HEK293 (cell line): ENCODE measurements around the gene COPG1.

ENCODE experiments used
- CTCF ChIA-PET: fragments of 350-600 bp; formaldehyde crosslinking; extraction: SDS; loops from one replicate; lab custom pipeline; 2021; ENCODE audit warnings: antibody characterized with exemption; lab: Yijun Ruan, JAX
- POLR2A ChIA-PET: fragments of 300-600 bp; formaldehyde crosslinking; extraction: SDS; loops from one replicate; lab custom pipeline; 2020; ENCODE audit warnings: antibody characterized with exemption, inconsistent platforms; lab: Yijun Ruan, JAX
- H3K27ac ChIP-seq: fragments of 200-500 bp; sonication (Bioruptor generic); 2 replicates; pipeline ENCODE4 v1.5.1; 2014; ENCODE audit warnings: low read depth, low read length, control low read depth, inconsistent platforms; ENCODE audit errors: extremely low read depth
- H3K36me3 ChIP-seq, 2 experiments: fragments of 200-500 bp in 1 of 2; sonication (Bioruptor generic) in 1 of 2; 1 replicate in 1 of 2; 2 replicates in 1 of 2; pipeline ENCODE4 v1.5.1; 2014 to 2017; ENCODE audit warnings: inconsistent platforms in 2 of 2, low read length in 2 of 2; ENCODE audit not compliant: control insufficient read depth in 2 of 2, insufficient read depth in 1 of 2
- H3K4me1 ChIP-seq: fragments of 200-500 bp; sonication (Bioruptor generic); 2 replicates; pipeline ENCODE4 v1.5.1; 2014; ENCODE audit warnings: mild to moderate bottlenecking, low read length, inconsistent platforms; ENCODE audit not compliant: control insufficient read depth, insufficient read depth
- H3K4me3 ChIP-seq: 2 replicates; pipeline ENCODE4 v1.5.1; 2011; ENCODE audit warnings: low read depth, mild to moderate bottlenecking, control low read depth, low read length, moderate library complexity
- H3K9me3 ChIP-seq: fragments of 200-500 bp; sonication (Bioruptor generic); 2 replicates; pipeline ENCODE4 v1.5.1; 2014; ENCODE audit warnings: low read depth, low read length, inconsistent platforms; ENCODE audit not compliant: control insufficient read depth, insufficient read depth
- BCL11A ChIP-seq: fragments of 450-650 bp; formaldehyde crosslinking; IDR thresholded peaks from 2 replicates; pipeline ENCODE4 v1.5.1; 2016; ENCODE audit warnings: low read depth, missing biosample characterization, missing genetic modification characterization
- CTCF ChIP-seq: fragments of 450-650 bp; formaldehyde crosslinking; IDR thresholded peaks from 2 replicates; pipeline ENCODE4 v1.5.1; 2016; ENCODE audit warnings: missing biosample characterization, missing genetic modification characterization
- HOXA7 ChIP-seq: sonication (generic); formaldehyde crosslinking; IDR thresholded peaks from 2 replicates; pipeline ENCODE4 v1.8.1; 2022; ENCODE audit warnings: missing genetic modification reagents, borderline replicate concordance
- IKZF3 ChIP-seq: fragments of 450-650 bp; IDR thresholded peaks from 2 replicates; pipeline ENCODE4 v1.5.0; 2018; ENCODE audit warnings: missing biosample characterization, mild to moderate bottlenecking, missing genetic modification characterization, moderate library complexity
- KLF16 ChIP-seq: fragments of 450-650 bp; formaldehyde crosslinking; IDR thresholded peaks from 2 replicates; pipeline ENCODE4 v1.5.1; 2017; ENCODE audit warnings: missing biosample characterization, missing genetic modification characterization
- ZBTB17 ChIP-seq: fragments of 450-650 bp; formaldehyde crosslinking; IDR thresholded peaks from 2 replicates; pipeline ENCODE4 v1.5.1; 2016; ENCODE audit warnings: missing biosample characterization, missing genetic modification characterization
- ZNF132 ChIP-seq: fragments of 450-650 bp; formaldehyde crosslinking; IDR thresholded peaks from 2 replicates; pipeline ENCODE4 v1.5.1; 2017; ENCODE audit warnings: missing biosample characterization, missing genetic modification characterization, borderline replicate concordance
- ZNF223 ChIP-seq: fragments of 450-650 bp; formaldehyde crosslinking; IDR thresholded peaks from 2 replicates; pipeline ENCODE4 v1.5.1; 2016; ENCODE audit warnings: missing biosample characterization, missing genetic modification characterization
- ZNF302 ChIP-seq: fragments of 450-650 bp; formaldehyde crosslinking; IDR thresholded peaks from 2 replicates; pipeline ENCODE4 v1.5.1; 2016; ENCODE audit warnings: missing biosample characterization, missing genetic modification characterization, low read depth
- ZNF324 ChIP-seq: fragments of 450-650 bp; formaldehyde crosslinking; IDR thresholded peaks from 2 replicates; pipeline ENCODE4 v1.5.1; 2016; ENCODE audit warnings: missing biosample characterization, missing genetic modification characterization
- ZNF514 ChIP-seq: fragments of 450-650 bp; formaldehyde crosslinking; IDR thresholded peaks from 2 replicates; pipeline ENCODE4 v1.5.1; 2016; ENCODE audit warnings: missing biosample characterization, missing genetic modification characterization
- ZNF521 ChIP-seq: fragments of 450-650 bp; formaldehyde crosslinking; IDR thresholded peaks from 2 replicates; pipeline ENCODE4 v1.5.1; 2017; ENCODE audit warnings: missing biosample characterization, mild to moderate bottlenecking, missing genetic modification characterization
- ZNF571 ChIP-seq: fragments of 450-650 bp; formaldehyde crosslinking; IDR thresholded peaks from 2 replicates; pipeline ENCODE4 v1.5.0; 2017; ENCODE audit warnings: missing biosample characterization, missing genetic modification characterization
- ZNF629 ChIP-seq: fragments of 450-650 bp; formaldehyde crosslinking; IDR thresholded peaks from 2 replicates; pipeline ENCODE4 v1.5.1; 2017; ENCODE audit warnings: missing biosample characterization, missing genetic modification characterization
- ZNF639 ChIP-seq: fragments of 450-650 bp; formaldehyde crosslinking; IDR thresholded peaks from 2 replicates; pipeline ENCODE4 v1.5.1; 2016; ENCODE audit warnings: missing biosample characterization, missing genetic modification characterization
- ZNF791 ChIP-seq: fragments of 450-650 bp; formaldehyde crosslinking; IDR thresholded peaks from 2 replicates; pipeline ENCODE4 v1.5.1; 2016; ENCODE audit warnings: missing biosample characterization, missing genetic modification characterization
- TF ChIP-seq, protein P1 (sequence below): fragments of 450-650 bp; formaldehyde crosslinking; IDR thresholded peaks from 2 replicates; pipeline ENCODE4 v1.5.1; 2016; ENCODE audit warnings: missing biosample characterization, missing genetic modification characterization
- TF ChIP-seq, protein P2 (sequence below): fragments of 450-650 bp; formaldehyde crosslinking; conservative IDR thresholded peaks from 2 replicates; pipeline ENCODE4 v1.5.1; 2016; ENCODE audit warnings: low read depth, missing biosample characterization, missing genetic modification characterization

Gene COPG1

DNA sequence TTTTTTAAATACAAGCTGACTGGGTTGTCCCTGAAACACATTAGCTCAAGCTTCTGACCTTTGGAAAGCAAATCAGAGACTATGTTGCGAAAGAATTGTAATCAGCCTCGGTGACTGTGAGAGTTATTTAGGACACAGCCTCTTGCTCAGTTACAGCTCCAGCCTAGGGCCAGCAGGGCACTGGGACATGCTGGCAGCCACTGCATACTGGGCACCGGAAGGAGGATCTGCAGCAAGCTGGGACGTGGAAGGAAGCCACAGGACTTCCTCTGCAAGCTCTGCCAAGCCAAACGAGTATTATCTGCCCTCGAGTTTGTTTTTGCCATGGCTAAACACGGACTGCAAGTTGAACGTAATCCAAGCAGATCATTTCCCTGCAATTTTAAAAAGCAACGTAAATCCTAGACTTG lies 24.4 kb upstream of the COPG1 start (continued):
- TF ChIP-seq ZNF791 (tag by site-specific recombination) (no peak), ZBTB17 (tag by site-specific recombination) (0 out of 2 replicates have a peak, but pooled peaks have one; percentile 12)
- TF ChIP-seq, all 188 proteins: peak for 4

DNA sequence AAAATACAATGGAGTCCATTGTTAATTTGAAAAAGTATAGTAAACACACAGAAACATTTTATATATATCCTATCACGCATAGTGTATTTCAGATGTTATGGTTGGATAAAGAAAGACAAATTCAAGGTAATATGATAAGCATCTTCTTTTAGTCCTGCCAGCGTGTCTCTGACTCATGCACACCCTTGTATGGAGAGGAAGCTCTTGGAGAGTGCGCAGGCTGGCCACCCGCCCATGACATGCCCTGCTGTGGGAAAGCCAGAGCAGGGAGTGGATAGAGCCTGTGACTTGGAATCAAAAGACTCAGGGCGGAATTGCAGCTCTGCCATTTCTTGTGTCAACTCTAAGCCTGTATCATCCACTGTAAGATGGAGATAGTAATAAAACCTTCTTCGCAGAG lies 23.0 kb upstream of the COPG1 start:
- H3K4me1 ChIP-seq, result no peaks in the 10 kb centered on the region
- TF ChIP-seq ZNF514 (tag by site-specific recombination) (no peak), ZNF302 (tag by site-specific recombination) (no peak), HOXA7 (CRISPR knock-in tag) (no peak), ZNF639 (no peak), ZNF324 (tag by site-specific recombination) (no peak), BCL11A (tag by site-specific recombination) (no peak), ZNF132 (tag by site-specific recombination) (no peak), ZNF629 (no peak), KLF16 (no peak), ZNF521 (tag by site-specific recombination) (no peak)
- TF ChIP-seq, protein P1, sequence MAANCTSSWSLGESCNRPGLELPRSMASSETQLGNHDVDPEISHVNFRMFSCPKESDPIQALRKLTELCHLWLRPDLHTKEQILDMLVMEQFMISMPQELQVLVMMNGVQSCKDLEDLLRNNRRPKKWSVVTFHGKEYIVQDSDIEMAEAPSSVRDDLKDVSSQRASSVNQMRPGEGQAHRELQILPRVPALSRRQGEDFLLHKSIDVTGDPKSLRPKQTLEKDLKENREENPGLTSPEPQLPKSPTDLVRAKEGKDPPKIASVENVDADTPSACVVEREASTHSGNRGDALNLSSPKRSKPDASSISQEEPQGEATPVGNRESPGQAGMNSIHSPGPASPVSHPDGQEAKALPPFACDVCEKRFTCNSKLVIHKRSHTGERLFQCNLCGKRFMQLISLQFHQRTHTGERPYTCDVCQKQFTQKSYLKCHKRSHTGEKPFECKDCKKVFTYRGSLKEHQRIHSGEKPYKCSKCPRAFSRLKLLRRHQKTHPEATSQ (tag by site-specific recombination), result no peak
- TF ChIP-seq, protein P2, sequence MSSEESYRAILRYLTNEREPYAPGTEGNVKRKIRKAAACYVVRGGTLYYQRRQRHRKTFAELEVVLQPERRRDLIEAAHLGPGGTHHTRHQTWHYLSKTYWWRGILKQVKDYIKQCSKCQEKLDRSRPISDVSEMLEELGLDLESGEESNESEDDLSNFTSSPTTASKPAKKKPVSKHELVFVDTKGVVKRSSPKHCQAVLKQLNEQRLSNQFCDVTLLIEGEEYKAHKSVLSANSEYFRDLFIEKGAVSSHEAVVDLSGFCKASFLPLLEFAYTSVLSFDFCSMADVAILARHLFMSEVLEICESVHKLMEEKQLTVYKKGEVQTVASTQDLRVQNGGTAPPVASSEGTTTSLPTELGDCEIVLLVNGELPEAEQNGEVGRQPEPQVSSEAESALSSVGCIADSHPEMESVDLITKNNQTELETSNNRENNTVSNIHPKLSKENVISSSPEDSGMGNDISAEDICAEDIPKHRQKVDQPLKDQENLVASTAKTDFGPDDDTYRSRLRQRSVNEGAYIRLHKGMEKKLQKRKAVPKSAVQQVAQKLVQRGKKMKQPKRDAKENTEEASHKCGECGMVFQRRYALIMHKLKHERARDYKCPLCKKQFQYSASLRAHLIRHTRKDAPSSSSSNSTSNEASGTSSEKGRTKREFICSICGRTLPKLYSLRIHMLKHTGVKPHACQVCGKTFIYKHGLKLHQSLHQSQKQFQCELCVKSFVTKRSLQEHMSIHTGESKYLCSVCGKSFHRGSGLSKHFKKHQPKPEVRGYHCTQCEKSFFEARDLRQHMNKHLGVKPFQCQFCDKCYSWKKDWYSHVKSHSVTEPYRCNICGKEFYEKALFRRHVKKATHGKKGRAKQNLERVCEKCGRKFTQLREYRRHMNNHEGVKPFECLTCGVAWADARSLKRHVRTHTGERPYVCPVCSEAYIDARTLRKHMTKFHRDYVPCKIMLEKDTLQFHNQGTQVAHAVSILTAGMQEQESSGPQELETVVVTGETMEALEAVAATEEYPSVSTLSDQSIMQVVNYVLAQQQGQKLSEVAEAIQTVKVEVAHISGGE, result no peak
- ChIA-PET CTCF (interaction anchor here (4.7 kb wide), 1 partner anchor 20 kb away, joined by 29 read pairs; no protein-coding TSS in a partner anchor), POLR2A (no interaction called here)
- H3K9me3 ChIP-seq, result no peaks in the 10 kb centered on the region
- no peak overlapping the region for H3K27ac ChIP-seq
- no peak overlapping the region for H3K4me3 ChIP-seq
- H3K36me3 ChIP-seq, result no peaks in the 10 kb centered on the region

DNA sequence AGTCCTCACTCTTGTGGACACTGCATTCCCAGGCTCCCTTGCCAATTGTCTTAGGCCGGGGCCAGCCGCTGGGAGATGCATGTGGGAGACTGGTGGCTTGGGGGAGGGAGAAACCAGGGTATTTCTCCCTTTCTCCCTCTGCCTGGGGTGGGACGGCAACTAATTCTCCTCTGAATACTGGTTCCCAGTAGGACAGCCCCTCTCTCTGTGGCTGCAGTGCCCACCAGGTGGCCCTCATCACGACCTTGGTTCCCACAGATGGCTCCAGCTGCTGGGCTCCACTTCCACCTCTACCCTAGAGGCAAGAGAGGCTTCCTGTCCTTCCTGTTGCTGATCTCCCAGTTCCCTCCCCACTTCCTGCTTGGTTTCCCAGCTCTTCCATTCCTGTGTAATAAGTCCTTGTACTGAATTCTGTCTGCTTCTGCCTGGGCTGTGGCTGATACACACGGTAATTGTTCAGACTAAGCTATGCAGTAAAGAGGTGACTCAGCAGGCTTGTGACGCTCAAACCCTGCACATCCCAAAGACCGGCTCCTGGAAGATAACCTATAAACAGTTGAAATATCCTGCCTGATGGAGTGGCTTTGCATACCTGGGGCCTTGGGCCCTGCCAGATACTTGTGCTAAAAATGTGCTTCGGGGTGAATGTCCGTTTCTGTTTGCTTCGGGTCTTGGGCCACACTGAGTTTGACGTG lies 20.4 kb upstream of the COPG1 start:
- CTCF ChIA-PET, result interaction anchor here (2.8 kb wide), 1 partner anchor 17 kb away, joined by 10 read pairs; no protein-coding TSS in a partner anchor

More for the DNA sequence above, 20.4 kb upstream of the COPG1 start:
- no peaks in the 10 kb centered on the region for H3K36me3 ChIP-seq
- POLR2A ChIA-PET, result interaction anchor here (0.8 kb wide), 1 partner anchor 16 kb away, joined by 3 read pairs; no protein-coding TSS in a partner anchor
- TF ChIP-seq IKZF3 (tag by site-specific recombination) (no peak), ZNF571 (tag by site-specific recombination) (no peak), CTCF (peak; percentile 33; the same call in 1 of the 2 replicates), ZNF223 (no peak)
- no peaks in the 10 kb centered on the region for H3K9me3 ChIP-seq
- no peak overlapping the region for H3K27ac ChIP-seq
- H3K4me3 ChIP-seq, result no peak overlapping the region
- no peaks in the 10 kb centered on the region for H3K4me1 ChIP-seq
